ENCODE results near the gene TTYH3.

Gene TTYH3

GRCh38 chr7:2711895-2712675 is 80.3 kb downstream of the TTYH3 start:
- DNase-seq, result no peak

- no peak for DNase-seq
Observed at GRCh38 chr7:2713370-2713769, 81.6 kb downstream of the TTYH3 start.

- no peak for DNase-seq
Observed at GRCh38 chr7:2713978-2714377, 82.2 kb downstream of the TTYH3 start.

All from NCI-H2029 (cell line).